GM12892 (cell line): ENCODE data around the gene MGAT3.

ENCODE experiments used
- POLR2A ChIP-seq: IDR thresholded peaks from 2 replicates; pipeline ENCODE4 v1.6.1; 2011; ENCODE audit warnings: low read depth, low read length, control low read depth
- POLR2AphosphoS5 ChIP-seq: IDR thresholded peaks from 2 replicates; pipeline ENCODE4 v1.6.1; 2011; ENCODE audit warnings: low read depth, low read length, control low read depth
- TAF1 ChIP-seq: IDR thresholded peaks from 2 replicates; pipeline ENCODE4 v1.6.1; 2011; ENCODE audit warnings: low read depth, mild to moderate bottlenecking, control low read depth, low read length, borderline replicate concordance

GRCh38 chr22:39437791-39438704 is 18.8 kb upstream of the MGAT3 start:
- TF ChIP-seq POLR2AphosphoS5 (no peak), POLR2A (no peak), TAF1 (no peak)
